Endothelial cell of umbilical vein (primary cell): Measurements from ENCODE around the gene SWAP70. TPM values are rescaled to one million over a fixed set of nuclear protein-coding genes. Genes with fewer than 3 reads are reported as not detected.
"Not testable (repeated sequence)": the region's sequence is repeated elsewhere in the genome, so short reads cannot be mapped to it uniquely, and the experiment has no call there.

Experiments used
- BruUV-seq: library from RNA; stranded (reverse); fragments of 400-500 nt; replicated peaks from 2 replicates; lab custom pipeline; 2021; lab: Mats Ljungman, UMichigan
- CTCF ChIA-PET: fragments of 300-600, 350-600 bp; sonication (Branson Sonifier 250); formaldehyde crosslinking; loops from one replicate; lab custom pipeline; 2021; ENCODE audit warnings: antibody characterized with exemption, inconsistent platforms; lab: Charles Lee
- POLR2A ChIA-PET: fragments of 300-600, 350-600 bp; sonication (Branson Sonifier 250); formaldehyde crosslinking; loops from one replicate; lab custom pipeline; 2021; ENCODE audit warnings: antibody characterized with exemption, inconsistent platforms; lab: Charles Lee
- DNase-seq: peaks from one replicate; pipeline ENCODE4 v3.0.0-alpha.2; 2011; ENCODE audit warnings: low read depth, low spot score
- FAIRE-seq: peaks from 2 replicates; lab custom pipeline; 2011; peaks lifted over from hg19 to GRCh38; lab: Jason Lieb, UNC
- H2AFZ ChIP-seq: 2 replicates; pipeline ENCODE4 v1.6.0; 2012; ENCODE audit warnings: low read depth, low read length, control low read depth, inconsistent platforms
- H3K27ac ChIP-seq: 2 replicates; pipeline ENCODE4 v1.5.1; 2011; ENCODE audit warnings: low read depth, mild to moderate bottlenecking, control low read depth, low read length, moderate library complexity; ENCODE audit not compliant: insufficient read depth
- H3K27me3 ChIP-seq, 2 experiments: 2 replicates each; pipeline versions ENCODE4 v1.6.0 to v1.6.1; 2011; ENCODE audit warnings: low read length in 2 of 2, mixed read lengths in 1 of 2; ENCODE audit not compliant: control insufficient read depth in 2 of 2, insufficient read depth in 2 of 2
- H3K36me3 ChIP-seq, 2 experiments: 2 replicates in 1 of 2; 3 replicates in 1 of 2; pipeline ENCODE4 v1.5.1; 2011; ENCODE audit warnings: low read length in 2 of 2, mild to moderate bottlenecking in 1 of 2, moderate library complexity in 1 of 2; ENCODE audit not compliant: control insufficient read depth in 2 of 2, insufficient read depth in 2 of 2; ENCODE audit errors: extremely low read depth in 1 of 2
- H3K4me1 ChIP-seq: 3 replicates; pipeline ENCODE4 v1.5.1; 2011; ENCODE audit warnings: mild to moderate bottlenecking, low read length; ENCODE audit not compliant: control insufficient read depth, insufficient read depth; ENCODE audit errors: extremely low read depth
- H3K4me2 ChIP-seq: 2 replicates; pipeline ENCODE4 v1.6.1; 2011; ENCODE audit warnings: low read length, control low read depth, mixed read lengths; ENCODE audit not compliant: insufficient read depth
- H3K4me3 ChIP-seq, 3 experiments: fragments of 200-600 bp in 1 of 3; sonication (generic), shearing (Covaris generic) in 1 of 3; replicated peaks in 1 of 3; 2 replicates each; pipeline ENCODE4 v1.5.1; 2011 to 2016; ENCODE audit warnings: control low read depth in 3 of 3, low read length in 3 of 3, mild to moderate bottlenecking in 2 of 3, inconsistent platforms in 1 of 3, low read depth in 1 of 3, moderate library complexity in 1 of 3; ENCODE audit not compliant: insufficient read depth in 1 of 3
- H3K79me2 ChIP-seq: 2 replicates; pipeline ENCODE4 v1.6.0; 2012; ENCODE audit warnings: low read length, inconsistent platforms; ENCODE audit not compliant: control insufficient read depth, insufficient read depth
- H3K9ac ChIP-seq: replicated peaks from 2 replicates; pipeline ENCODE3; 2011; ENCODE audit warnings: low read length, control low read depth; ENCODE audit not compliant: insufficient read depth; ENCODE audit errors: extremely low read depth
- H3K9me1 ChIP-seq: replicated peaks from 3 replicates; pipeline ENCODE4 v1.6.0; 2011; ENCODE audit warnings: mild to moderate bottlenecking, low read length; ENCODE audit not compliant: control insufficient read depth, insufficient read depth; ENCODE audit errors: extremely low read depth
- H3K9me3 ChIP-seq: replicated peaks from 2 replicates; pipeline ENCODE4 v1.5.1; 2012; ENCODE audit warnings: low read length, inconsistent platforms; ENCODE audit not compliant: control insufficient read depth, insufficient read depth
- H4K20me1 ChIP-seq: replicated peaks from 2 replicates; pipeline ENCODE3; 2011; ENCODE audit warnings: mild to moderate bottlenecking, low read length; ENCODE audit not compliant: control insufficient read depth, insufficient read depth; ENCODE audit errors: extremely low read depth
- CTCF ChIP-seq, 2 donors: IDR thresholded peaks; 1 replicate in 1 of 2; 2 replicates in 1 of 2; pipeline ENCODE4 v1.5.1; 2011; ENCODE audit warnings: low read length in 2 of 2, mild to moderate bottlenecking in 2 of 2, moderate library complexity in 2 of 2, control low read depth in 1 of 2, inconsistent platforms in 1 of 2, low read depth in 1 of 2; ENCODE audit not compliant: insufficient read depth in 1 of 2; ENCODE audit errors: extremely low read depth in 1 of 2
- EZH2 ChIP-seq: IDR thresholded peaks from 2 replicates; pipeline ENCODE4 v1.6.1; 2012; ENCODE audit warnings: borderline replicate concordance, low read depth, mild to moderate bottlenecking, moderate library complexity, low read length, inconsistent platforms; ENCODE audit not compliant: severe bottlenecking
- FOS ChIP-seq: IDR thresholded peaks from 2 replicates; pipeline ENCODE4 v1.6.1; 2011; ENCODE audit warnings: mild to moderate bottlenecking, low read length, moderate library complexity, borderline replicate concordance; ENCODE audit not compliant: insufficient read depth
- GATA2 ChIP-seq: IDR thresholded peaks from 2 replicates; pipeline ENCODE4 v1.7.0; 2011; ENCODE audit warnings: low read depth, mild to moderate bottlenecking, moderate library complexity, mixed read lengths, low read length; ENCODE audit not compliant: insufficient read length, insufficient read depth
- JUN ChIP-seq: IDR thresholded peaks from 2 replicates; pipeline ENCODE4 v1.6.1; 2011; ENCODE audit warnings: borderline replicate concordance, low read depth; ENCODE audit not compliant: insufficient read length, insufficient read depth
- MAX ChIP-seq: IDR thresholded peaks from 2 replicates; pipeline ENCODE4 v1.6.1; 2011; ENCODE audit not compliant: insufficient read depth, insufficient read length
- MYC ChIP-seq: IDR thresholded peaks from one replicate; pipeline ENCODE4 v1.6.1; 2011; ENCODE audit warnings: mild to moderate bottlenecking, low read depth, low read length
- POLR2A ChIP-seq: IDR thresholded peaks from 2 replicates; pipeline ENCODE4 v1.6.1; 2012; ENCODE audit warnings: low read depth, mild to moderate bottlenecking, control low read depth, low read length
- POLR2AphosphoS5 ChIP-seq: IDR thresholded peaks from 2 replicates; pipeline ENCODE4 v1.6.1; 2012; ENCODE audit warnings: low read depth, mild to moderate bottlenecking, control low read depth, low read length, moderate library complexity; ENCODE audit not compliant: insufficient read depth
- dilution Hi-C: fragments of 300-500 bp; cut with MboI; formaldehyde crosslinking; loops from one replicate; pipeline ENCODE4 v1.15.0; 2019; ENCODE audit warnings: low sequenced_read_pairs; ENCODE audit not compliant: extremely low pct_ligation_motif_present
- intact Hi-C: fragments of 100-400 bp; cut with micrococcal nuclease; formaldehyde crosslinking; loops from one replicate; pipeline ENCODE4 v1.10.0; 2022
- polyA plus RNA-seq, 4 experiments: library from polyadenylated mRNA; depleted of rRNA in 3 of 4; stranded (reverse) in 3 of 4; unstranded in 1 of 4; fragments of >200 nt; gene quantifications; 2 replicates each; pipeline versions ENCODE4 v1.2.1 to v1.2.3, GENCODE V29; 2011 to 2012; ENCODE audit warnings: missing spikeins in 1 of 4
- total RNA-seq: library from RNA; stranded (reverse); gene quantifications from 2 replicates; pipeline ENCODE4 v1.2.3, GENCODE V29; 2021

The SWAP70 gene
- total and polyA plus RNA-seq, 2 donors (not counting 3 experiments of a cell fraction or from before 2014, with no cell fraction given): 52.5 to 165 TPM

GRCh38 chr11:9693801-9694553 lies 30.1 kb downstream of the SWAP70 start:
- Histone ChIP-seq H3K9me3 (no peaks in the 10 kb centered on the region), H3K27me3 (no peaks in the 10 kb centered on the region), H4K20me1 (no peaks in the 10 kb centered on the region), H3K4me2 (no peak overlapping the region), H3K4me1 (peaks cover 42% of the 10 kb centered on the region), H3K9me1 (no peaks in the 10 kb centered on the region), H3K9ac (no peak overlapping the region), H3K27ac (no peak overlapping the region), H2AFZ (no peak overlapping the region), H3K4me3 (no peak overlapping the region), H3K36me3 (peaks cover 0 to 2% of the 10 kb centered on the region in 2 experiments), H3K79me2 (peaks cover 68% of the 10 kb centered on the region)
- TF ChIP-seq EZH2 (no peak), CTCF (IDR thresholded peaks at IDR 0.05; ENCODE audit: extremely low read depth in 1 of 2, insufficient read depth in 1 of 2, low read depth in 1 of 2, low read length in 2 of 2) (no peak), POLR2A (no peak), MYC (no peak), JUN (no peak), POLR2AphosphoS5 (no peak), MAX (no peak), FOS (no peak), GATA2 (no peak)
- intact Hi-C loops (no loop called here), dilution Hi-C loops (no loop called here)
- ChIA-PET CTCF (no interaction called here), POLR2A (no interaction called here)
- DNase-seq (no peak), FAIRE-seq (no peak)
- no TSS peak for BruUV-seq

- peaks cover 40% of the 10 kb centered on the region for H3K4me1 ChIP-seq
- H3K4me3 ChIP-seq, intact Hi-C loops, H2AFZ ChIP-seq, dilution Hi-C loops, BruUV-seq, POLR2A ChIA-PET, H3K36me3 ChIP-seq, H3K27ac ChIP-seq, H3K9me3 ChIP-seq, H3K9ac ChIP-seq, H3K9me1 ChIP-seq, H4K20me1 ChIP-seq, FAIRE-seq, H3K27me3 ChIP-seq, DNase-seq, H3K4me2 ChIP-seq, CTCF ChIA-PET: not testable (repeated sequence)
- peaks cover 75% of the 10 kb centered on the region for H3K79me2 ChIP-seq
Observed at GRCh38 chr11:9695228-9695627, 31.4 kb downstream of the SWAP70 start.
